HG03342 (cell line): ENCODE data around the gene ATOSA.

Source experiments
- ATAC-seq: cut with Tn5 transposase; IDR thresholded peaks from one replicate; pipeline ENCODE4 v1.9.1; 2021; ENCODE audit warnings: mild to moderate bottlenecking, moderate library complexity; ENCODE audit not compliant: unreplicated experiment

ATOSA gene

GRCh38 chr15:52656412-52656811 lies 22.8 kb downstream of the ATOSA start:
- no peak for ATAC-seq

DNA sequence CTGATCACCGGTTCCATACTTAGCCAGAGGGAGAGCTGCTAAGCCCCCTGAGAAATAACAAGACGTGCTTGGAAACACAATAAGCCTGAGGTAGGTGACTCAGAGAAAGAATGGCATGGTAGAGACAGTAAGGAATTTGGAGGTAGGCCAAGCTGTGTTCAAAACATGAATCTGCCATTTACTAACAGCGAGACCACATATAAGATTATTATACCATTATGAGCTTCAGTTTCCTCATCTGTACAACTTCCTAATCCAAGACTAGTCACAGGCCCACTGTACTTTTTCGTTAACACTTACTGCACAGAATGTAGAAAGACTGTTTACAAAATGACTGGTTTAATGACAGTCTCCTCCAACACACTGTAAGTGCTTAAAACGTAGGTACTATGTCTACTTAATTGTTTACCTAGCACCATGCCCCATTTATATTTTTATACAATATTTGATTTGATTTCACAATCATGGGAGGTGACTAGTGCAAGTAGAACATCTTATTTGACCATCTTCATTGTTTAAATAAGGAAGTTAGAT lies 25.7 kb downstream of the ATOSA start:
- ATAC-seq = no peak

- ATAC-seq = no peak
Measured at GRCh38 chr15:52652984-52653383, 26.2 kb downstream of the ATOSA start.

GRCh38 chr15:52652286-52652685 lies 26.9 kb downstream of the ATOSA start:
- ATAC-seq = no peak

GRCh38 chr15:52651868-52652267 lies 27.3 kb downstream of the ATOSA start:
- no peak for ATAC-seq

DNA sequence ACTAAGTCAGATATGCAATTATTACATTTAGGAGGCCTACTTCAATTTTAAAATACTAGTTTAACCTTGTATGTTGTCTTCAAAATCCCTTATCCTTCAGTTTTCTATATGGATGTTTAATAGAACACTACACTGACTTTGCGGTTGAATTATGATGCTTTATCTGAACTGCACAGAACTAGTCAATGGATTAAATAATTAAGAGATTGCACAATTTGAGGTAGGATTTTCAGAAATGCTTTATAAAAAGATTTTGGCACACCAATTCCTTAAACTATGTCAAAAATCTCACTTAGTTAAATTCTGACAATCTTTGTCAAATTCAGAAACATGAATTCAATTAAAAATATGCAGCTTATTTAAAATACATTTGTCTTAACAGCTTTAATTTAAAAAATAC lies 28.1 kb downstream of the ATOSA start:
- ATAC-seq = no peak

GRCh38 chr15:52649686-52650085 lies 29.5 kb downstream of the ATOSA start:
- ATAC-seq = no peak

- no peak for ATAC-seq
Measured at GRCh38 chr15:52645916-52646315, 33.3 kb downstream of the ATOSA start.

GRCh38 chr15:52642386-52643361 lies 36.5 kb downstream of the ATOSA start:
- ATAC-seq = no peak

DNA sequence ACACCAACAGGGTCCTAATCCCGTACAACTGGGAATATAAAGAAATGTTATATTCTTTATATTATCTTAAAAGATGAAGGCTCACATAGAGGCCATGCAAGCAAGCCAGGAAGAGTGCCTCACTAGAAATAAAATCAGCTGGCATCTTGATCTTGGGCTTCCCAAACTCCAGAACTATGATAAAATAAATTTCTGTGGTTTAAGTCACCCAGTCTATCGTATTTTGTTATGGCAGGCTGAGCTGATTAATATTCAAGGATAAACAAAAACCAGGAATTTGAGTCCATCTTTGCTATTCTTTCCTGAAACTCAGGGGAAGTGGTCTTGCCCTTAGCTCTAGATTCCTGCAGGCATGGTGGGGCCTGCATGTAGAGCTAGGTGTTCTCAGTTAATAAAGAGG lies 42.7 kb downstream of the ATOSA start:
- ATAC-seq = no peak

DNA sequence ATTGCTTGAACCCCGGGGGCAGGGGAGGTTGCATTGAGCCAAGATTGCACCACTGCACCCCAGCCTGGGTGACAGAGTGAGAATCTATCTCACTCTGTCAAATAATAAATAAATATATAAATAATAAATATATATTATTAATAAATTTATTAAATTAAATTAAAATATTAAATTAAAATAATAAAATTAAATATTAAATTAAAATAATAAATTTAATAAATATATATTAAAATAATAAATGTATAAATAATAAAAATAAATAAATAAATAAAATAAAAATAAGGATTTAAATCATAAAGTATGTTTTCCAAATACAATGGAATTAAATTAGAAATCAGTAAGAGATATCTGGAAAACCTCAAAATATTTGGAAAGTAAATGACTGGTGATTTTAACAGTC lies 43.3 kb downstream of the ATOSA start:
- ATAC-seq = no peak
